PC-9 (cell line): ENCODE results near the gene COG4. TPM values are rescaled to one million over a fixed set of nuclear protein-coding genes. Genes with fewer than 3 reads are reported as not detected.

Experiments
- BruUV-seq: library from RNA; stranded (reverse); fragments of 400-500 nt; replicated peaks from 2 replicates; lab custom pipeline; 2021; lab: Mats Ljungman, UMichigan
- CTCF ChIA-PET: fragments of 300-600 bp; sonication (Branson Sonifier 250); formaldehyde crosslinking; loops from one replicate; lab custom pipeline; 2022; ENCODE audit warnings: antibody characterized with exemption; lab: Charles Lee
- POLR2A ChIA-PET: fragments of 300-600 bp; sonication (Branson Sonifier 250); formaldehyde crosslinking; loops from one replicate; lab custom pipeline; 2022; ENCODE audit warnings: antibody characterized with exemption; ENCODE audit not compliant: unreplicated experiment; lab: Charles Lee
- DNase-seq, 2 experiments: peaks; one replicate each; pipeline versions ENCODE4 v3.0.0 to v3.0.0-alpha.2; 2015 to 2022; ENCODE audit warnings: mixed read lengths in 1 of 2
- H2AFZ ChIP-seq: fragments of 200-600 bp; sonication (generic); 2 replicates; pipeline ENCODE4 v1.8.1; 2017; ENCODE audit warnings: antibody characterized with exemption
- H3F3A ChIP-seq: fragments of 200-600 bp; sonication (generic); 2 replicates; pipeline ENCODE4 v1.8.1; 2017; ENCODE audit warnings: antibody characterized with exemption, mild to moderate bottlenecking, low read depth; ENCODE audit not compliant: insufficient read depth
- H3K27ac ChIP-seq: fragments of 200-600 bp; sonication (generic); 2 replicates; pipeline ENCODE4 v1.6.1; 2016; ENCODE audit warnings: mixed run types
- H3K27me3 ChIP-seq: fragments of 200-600 bp; sonication (generic); 2 replicates; pipeline ENCODE4 v1.6.1; 2016; ENCODE audit warnings: low read depth, mixed run types; ENCODE audit not compliant: insufficient read depth
- H3K36me3 ChIP-seq: fragments of 200-600 bp; sonication (generic); 2 replicates; pipeline ENCODE4 v1.6.1; 2016; ENCODE audit warnings: low read depth, mixed run types
- H3K4me1 ChIP-seq: fragments of 200-600 bp; sonication (generic); replicated peaks from 2 replicates; pipeline ENCODE4 v1.6.1; 2016; ENCODE audit warnings: mixed run types; ENCODE audit not compliant: insufficient read depth
- H3K4me2 ChIP-seq: fragments of 200-600 bp; sonication (generic); 2 replicates; pipeline ENCODE4 v1.6.1; 2017; ENCODE audit warnings: mixed run types
- H3K4me3 ChIP-seq: fragments of 200-600 bp; sonication (generic); 2 replicates; pipeline ENCODE4 v1.6.1; 2016; ENCODE audit warnings: mixed run types
- H3K79me2 ChIP-seq: fragments of 200-600 bp; sonication (generic); 2 replicates; pipeline ENCODE4 v1.6.1; 2017; ENCODE audit warnings: low read depth, mixed run types
- H3K9me2 ChIP-seq: fragments of 200-600 bp; sonication (generic); 2 replicates; pipeline ENCODE4 v1.8.1; 2017; ENCODE audit warnings: mild to moderate bottlenecking; ENCODE audit not compliant: insufficient read depth
- H3K9me3 ChIP-seq: fragments of 200-600 bp; sonication (generic); 2 replicates; pipeline ENCODE4 v1.8.1; 2016; ENCODE audit warnings: low read depth; ENCODE audit not compliant: insufficient read depth
- H4K20me1 ChIP-seq: fragments of 200-600 bp; sonication (generic); 2 replicates; pipeline ENCODE4 v1.8.1; 2017; ENCODE audit not compliant: insufficient read depth
- EZH2 ChIP-seq: fragments of 200-600 bp; sonication (generic); IDR thresholded peaks from 2 replicates; pipeline ENCODE4 v1.8.0; 2017; ENCODE audit warnings: antibody characterized with exemption, low read depth
- intact Hi-C: fragments of 100-400 bp; cut with micrococcal nuclease; formaldehyde crosslinking; loops from one replicate; pipeline ENCODE4 v1.10.0; 2022; ENCODE audit not compliant: unreplicated experiment
- total RNA-seq: library from RNA; stranded (reverse); gene quantifications from 2 replicates; pipeline ENCODE4 v1.2.3, GENCODE V29; 2021
- TF ChIP-seq, protein P1 (sequence below): fragments of 200-600 bp; sonication (generic); conservative IDR thresholded peaks from 2 replicates; pipeline ENCODE4 v1.6.1; 2017; ENCODE audit warnings: mixed run types, antibody characterized with exemption, mild to moderate bottlenecking, moderate library complexity

The COG4 gene
- total RNA-seq, 1 experiment from 2014 or later, result 61.1 TPM

GRCh38 chr16:70432723-70433457, 90.5 kb downstream of the COG4 start:
- BruUV-seq, result no TSS peak
- H3K79me2 ChIP-seq, result no peaks in the 10 kb centered on the region
- ChIA-PET POLR2A (interaction anchor here (0.6 to 0.7 kb wide), 3 partner anchors 9 to 58 kb away, joined by 3 to 7 read pairs (median 3); no protein-coding TSS in a partner anchor), CTCF (no interaction called here)
- no peak overlapping the region for H3K4me3 ChIP-seq
- no peak for TF ChIP-seq EZH2
- TF ChIP-seq, protein P1, sequence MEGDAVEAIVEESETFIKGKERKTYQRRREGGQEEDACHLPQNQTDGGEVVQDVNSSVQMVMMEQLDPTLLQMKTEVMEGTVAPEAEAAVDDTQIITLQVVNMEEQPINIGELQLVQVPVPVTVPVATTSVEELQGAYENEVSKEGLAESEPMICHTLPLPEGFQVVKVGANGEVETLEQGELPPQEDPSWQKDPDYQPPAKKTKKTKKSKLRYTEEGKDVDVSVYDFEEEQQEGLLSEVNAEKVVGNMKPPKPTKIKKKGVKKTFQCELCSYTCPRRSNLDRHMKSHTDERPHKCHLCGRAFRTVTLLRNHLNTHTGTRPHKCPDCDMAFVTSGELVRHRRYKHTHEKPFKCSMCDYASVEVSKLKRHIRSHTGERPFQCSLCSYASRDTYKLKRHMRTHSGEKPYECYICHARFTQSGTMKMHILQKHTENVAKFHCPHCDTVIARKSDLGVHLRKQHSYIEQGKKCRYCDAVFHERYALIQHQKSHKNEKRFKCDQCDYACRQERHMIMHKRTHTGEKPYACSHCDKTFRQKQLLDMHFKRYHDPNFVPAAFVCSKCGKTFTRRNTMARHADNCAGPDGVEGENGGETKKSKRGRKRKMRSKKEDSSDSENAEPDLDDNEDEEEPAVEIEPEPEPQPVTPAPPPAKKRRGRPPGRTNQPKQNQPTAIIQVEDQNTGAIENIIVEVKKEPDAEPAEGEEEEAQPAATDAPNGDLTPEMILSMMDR, result no peak
- peaks cover 37% of the 10 kb centered on the region for H3K4me1 ChIP-seq
- H2AFZ ChIP-seq, result no peak overlapping the region
- no peaks in the 10 kb centered on the region for H3K9me2 ChIP-seq
- no peak overlapping the region for H3K27ac ChIP-seq
- DNase-seq, result no peak
- intact Hi-C loops, result no loop called here
- no peaks in the 10 kb centered on the region for H3K9me3 ChIP-seq
- no peaks in the 10 kb centered on the region for H4K20me1 ChIP-seq
- no peaks in the 10 kb centered on the region for H3K27me3 ChIP-seq
- peaks cover 27% of the 10 kb centered on the region for H3F3A ChIP-seq
- no peaks in the 10 kb centered on the region for H3K36me3 ChIP-seq
- H3K4me2 ChIP-seq, result no peak overlapping the region

DNA sequence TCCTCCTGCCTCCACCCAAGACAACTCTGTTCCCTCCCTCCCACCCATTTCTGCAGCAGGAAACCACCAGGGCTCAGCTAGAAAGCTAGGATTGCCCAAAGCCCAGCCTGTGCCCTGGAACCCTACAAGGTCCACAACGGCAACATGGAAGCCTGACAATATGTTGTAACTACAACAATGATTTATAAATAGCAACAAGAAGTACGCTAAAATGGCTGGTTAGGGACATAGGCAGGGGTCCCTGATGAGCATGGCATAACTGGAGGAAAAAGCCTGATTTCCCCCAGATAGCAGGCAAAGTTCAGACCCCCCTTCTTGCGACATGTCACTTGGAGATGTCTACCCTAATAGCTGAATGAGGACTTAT, 91.0 kb downstream of the COG4 start:
- Histone ChIP-seq H3K27ac (no peak overlapping the region), H3K4me2 (no peak overlapping the region), H3K9me3 (no peaks in the 10 kb centered on the region), H2AFZ (no peak overlapping the region), H3K27me3 (no peaks in the 10 kb centered on the region), H3K9me2 (no peaks in the 10 kb centered on the region), H3K79me2 (no peaks in the 10 kb centered on the region), H3K36me3 (no peaks in the 10 kb centered on the region), H3K4me1 (peaks cover 43% of the 10 kb centered on the region), H4K20me1 (no peaks in the 10 kb centered on the region), H3K4me3 (no peak overlapping the region), H3F3A (peaks cover 32% of the 10 kb centered on the region)
- CTCF ChIA-PET, result no interaction called here
- no TSS peak for BruUV-seq
- intact Hi-C loops, result no loop called here
- POLR2A ChIA-PET, result interaction anchor here (0.7 kb wide), 1 partner anchor 59 kb away, joined by 3 read pairs; no protein-coding TSS in a partner anchor
- TF ChIP-seq, protein P1, result no peak
- no peak for TF ChIP-seq EZH2
- DNase-seq, result no peak

DNA sequence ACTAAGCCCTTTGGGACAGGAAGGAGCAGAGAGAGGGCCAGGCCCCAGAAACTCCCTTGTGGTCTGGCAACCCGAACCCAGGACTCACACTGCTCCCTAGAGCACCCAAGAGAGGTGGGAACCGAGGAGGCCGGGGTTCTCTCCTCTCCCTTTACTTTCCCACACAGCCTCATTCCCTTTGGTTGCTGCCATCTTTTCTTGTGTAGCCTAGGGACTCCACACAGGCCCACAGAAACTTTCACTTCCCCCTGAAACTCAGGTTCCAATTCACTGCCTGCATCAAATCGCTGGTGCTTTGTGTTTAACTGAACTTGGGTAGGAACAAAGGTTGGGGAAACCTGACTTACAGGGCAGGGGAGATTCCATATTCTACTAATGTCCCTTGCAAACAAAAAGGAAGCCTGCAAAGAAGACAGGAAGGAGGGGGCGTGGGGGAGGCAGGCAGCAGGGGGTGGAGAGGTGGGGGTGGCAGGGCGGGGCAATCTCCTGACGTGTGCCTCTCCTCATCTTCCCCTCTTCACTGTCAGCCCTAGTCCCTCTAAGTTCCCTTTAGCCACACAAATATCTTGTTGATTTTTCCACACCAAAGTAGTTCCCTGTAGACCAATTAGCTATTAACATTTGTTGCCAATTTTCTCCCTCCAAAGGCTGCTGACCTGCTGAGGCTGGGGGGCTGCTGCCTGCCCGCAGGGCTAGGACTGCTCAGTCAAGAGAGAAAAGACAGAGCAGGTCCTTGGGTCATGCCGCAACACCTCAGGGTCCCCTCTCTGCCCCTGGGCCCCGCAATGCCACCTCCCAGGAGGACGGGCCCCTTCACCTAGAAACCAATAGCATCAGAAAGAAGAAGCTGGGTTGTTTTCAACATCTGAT, 92.5 kb downstream of the COG4 start:
- Histone ChIP-seq H3F3A (peaks cover 40% of the 10 kb centered on the region), H3K9me2 (no peaks in the 10 kb centered on the region), H3K4me1 (peaks cover 44% of the 10 kb centered on the region), H3K27me3 (no peaks in the 10 kb centered on the region), H3K4me3 (no peak overlapping the region), H3K4me2 (peak overlapping the region; percentile 53), H3K36me3 (no peaks in the 10 kb centered on the region), H3K79me2 (no peaks in the 10 kb centered on the region), H4K20me1 (no peaks in the 10 kb centered on the region), H2AFZ (no peak overlapping the region; the same call in 1 of the 2 replicates), H3K9me3 (no peaks in the 10 kb centered on the region), H3K27ac (peak overlapping the region; percentile 34; the same call in 1 of the 2 replicates)
- TF ChIP-seq, protein P1, result no peak
- no peak for TF ChIP-seq EZH2
- no TSS peak for BruUV-seq
- intact Hi-C loops, result no loop called here
- ChIA-PET CTCF (no interaction called here), POLR2A (interaction anchor here (0.6 kb wide), 1 partner anchor 55 kb away, joined by 5 read pairs; no protein-coding TSS in a partner anchor)
- DNase-seq, result peak; percentile 33 to 65
